HG02885 (cell line): ENCODE data around the gene ZNF564.
"Not testable (repeated sequence)": the region's sequence is repeated elsewhere in the genome, so short reads cannot be mapped to it uniquely, and the experiment has no call there.

Experiments
- ATAC-seq: cut with Tn5 transposase; IDR thresholded peaks from one replicate; pipeline ENCODE4 v1.9.1; 2021; ENCODE audit warnings: mild to moderate bottlenecking; ENCODE audit not compliant: unreplicated experiment, poor library complexity

Gene ZNF564

GRCh38 chr19:12551060-12551832 is at the start of gene ZNF564:
ZNF564 (minus strand) TSS chr19:12551482; CDS start chr19:12551332, 150 bp downstream.
- ATAC-seq: peak; percentile 98

GRCh38 chr19:12597594-12597993 is 46.3 kb upstream of the ZNF564 start:
- ATAC-seq: no peak

- ATAC-seq: no peak
These were observed 45.8 kb upstream of the ZNF564 start for GRCh38 chr19:12596927-12597548.

- no peak for ATAC-seq
These were observed 45.2 kb upstream of the ZNF564 start for GRCh38 chr19:12596485-12596884.

- ATAC-seq: no peak
These were observed 29.8 kb upstream of the ZNF564 start for GRCh38 chr19:12581100-12581499.

- ATAC-seq: no peak
These were observed 29.0 kb upstream of the ZNF564 start for GRCh38 chr19:12580180-12580694.

GRCh38 chr19:12578641-12579040 is 27.4 kb upstream of the ZNF564 start:
- ATAC-seq: no peak

- ATAC-seq: no peak
These were observed 22.8 kb upstream of the ZNF564 start for GRCh38 chr19:12574036-12574435.

- ATAC-seq: no peak
These were observed 16.7 kb upstream of the ZNF564 start for GRCh38 chr19:12567951-12568350.

GRCh38 chr19:12566380-12566779 is 15.1 kb upstream of the ZNF564 start:
- not testable (repeated sequence) for ATAC-seq

- ATAC-seq: no peak
These were observed 12.9 kb upstream of the ZNF564 start for GRCh38 chr19:12564016-12564664.

GRCh38 chr19:12555456-12555930 is 4.2 kb upstream of the ZNF564 start:
- no peak for ATAC-seq

GRCh38 chr19:12546903-12547302 is 4.4 kb downstream of the ZNF564 start:
- no peak for ATAC-seq

GRCh38 chr19:12546068-12546467 is 5.2 kb downstream of the ZNF564 start:
- no peak for ATAC-seq

- ATAC-seq: no peak
These were observed 6.0 kb downstream of the ZNF564 start for GRCh38 chr19:12545267-12545666.

GRCh38 chr19:12544401-12544876 is 6.8 kb downstream of the ZNF564 start:
- ATAC-seq: no peak

GRCh38 chr19:12543855-12544254 is 7.4 kb downstream of the ZNF564 start:
- ATAC-seq: no peak

GRCh38 chr19:12527034-12527836 is 24.0 kb downstream of the ZNF564 start:
- no peak for ATAC-seq

- ATAC-seq: no peak
These were observed 24.7 kb downstream of the ZNF564 start for GRCh38 chr19:12526542-12526941.

GRCh38 chr19:12521996-12522395 is 29.3 kb downstream of the ZNF564 start:
- no peak for ATAC-seq
